HEK293 (cell line): Measurements from ENCODE around the gene GALNT9.

Source experiments
- BCL6B ChIP-seq: fragments of 450-650 bp; formaldehyde crosslinking; IDR thresholded peaks from 2 replicates; pipeline ENCODE4 v1.5.1; 2017; ENCODE audit warnings: missing biosample characterization, missing genetic modification characterization
- GLIS2 ChIP-seq: fragments of 450-650 bp; formaldehyde crosslinking; IDR thresholded peaks from 2 replicates; pipeline ENCODE4 v1.5.1; 2016; ENCODE audit warnings: missing biosample characterization, missing genetic modification characterization
- KLF7 ChIP-seq: fragments of 450-650 bp; formaldehyde crosslinking; IDR thresholded peaks from 2 replicates; pipeline ENCODE4 v1.5.1; 2016; ENCODE audit warnings: missing biosample characterization, missing genetic modification characterization, borderline replicate concordance
- TRIM28 ChIP-seq: IDR thresholded peaks from 2 replicates; pipeline ENCODE4 v1.6.1; 2011; ENCODE audit warnings: low read length, control low read depth, borderline replicate concordance
- YY2 ChIP-seq: fragments of 450-650 bp; formaldehyde crosslinking; IDR thresholded peaks from 2 replicates; pipeline ENCODE4 v1.5.1; 2016; ENCODE audit warnings: missing biosample characterization, missing genetic modification characterization
- ZBTB20 ChIP-seq: fragments of 450-650 bp; formaldehyde crosslinking; IDR thresholded peaks from 2 replicates; pipeline ENCODE4 v1.5.1; 2016; ENCODE audit warnings: missing biosample characterization, missing genetic modification characterization
- ZBTB26 ChIP-seq: fragments of 450-650 bp; formaldehyde crosslinking; optimal IDR thresholded peaks from 2 replicates; pipeline ENCODE3; 2016; ENCODE audit warnings: missing biosample characterization, mild to moderate bottlenecking, missing genetic modification characterization
- ZFP41 ChIP-seq: fragments of 450-650 bp; formaldehyde crosslinking; IDR thresholded peaks from 2 replicates; pipeline ENCODE4 v1.5.1; 2016; ENCODE audit warnings: missing biosample characterization, missing genetic modification characterization, borderline replicate concordance
- ZNF114 ChIP-seq: fragments of 450-650 bp; formaldehyde crosslinking; IDR thresholded peaks from 2 replicates; pipeline ENCODE4 v1.5.0; 2017; ENCODE audit warnings: missing biosample characterization, missing genetic modification characterization
- ZNF133 ChIP-seq: fragments of 450-650 bp; formaldehyde crosslinking; IDR thresholded peaks from 2 replicates; pipeline ENCODE4 v1.5.1; 2016; ENCODE audit warnings: missing biosample characterization, missing genetic modification characterization
- ZNF148 ChIP-seq: fragments of 450-650 bp; formaldehyde crosslinking; IDR thresholded peaks from 2 replicates; pipeline ENCODE4 v1.5.0; 2017; ENCODE audit warnings: missing biosample characterization, missing genetic modification characterization, borderline replicate concordance
- ZNF169 ChIP-seq: fragments of 450-650 bp; formaldehyde crosslinking; IDR thresholded peaks from 2 replicates; pipeline ENCODE4 v1.5.1; 2016; ENCODE audit warnings: missing biosample characterization, missing genetic modification characterization
- ZNF174 ChIP-seq: fragments of 450-650 bp; formaldehyde crosslinking; IDR thresholded peaks from 2 replicates; pipeline ENCODE4 v1.5.0; 2017; ENCODE audit warnings: missing biosample characterization, mild to moderate bottlenecking, missing genetic modification characterization
- ZNF266 ChIP-seq: fragments of 450-650 bp; formaldehyde crosslinking; IDR thresholded peaks from 2 replicates; pipeline ENCODE4 v1.5.1; 2016; ENCODE audit warnings: missing biosample characterization, missing genetic modification characterization, low read depth
- ZNF350 ChIP-seq: fragments of 450-650 bp; formaldehyde crosslinking; IDR thresholded peaks from 2 replicates; pipeline ENCODE4 v1.5.0; 2017; ENCODE audit warnings: missing biosample characterization, mild to moderate bottlenecking, missing genetic modification characterization
- ZNF366 ChIP-seq: fragments of 450-650 bp; formaldehyde crosslinking; conservative IDR thresholded peaks from 2 replicates; pipeline ENCODE4 v1.5.1; 2016; ENCODE audit warnings: missing biosample characterization, missing genetic modification characterization
- ZNF529 ChIP-seq: fragments of 450-650 bp; formaldehyde crosslinking; IDR thresholded peaks from 2 replicates; pipeline ENCODE4 v1.5.1; 2017; ENCODE audit warnings: missing genetic modification characterization, missing biosample characterization; ENCODE audit not compliant: insufficient replicate concordance
- ZNF558 ChIP-seq: fragments of 450-650 bp; formaldehyde crosslinking; IDR thresholded peaks from 2 replicates; pipeline ENCODE4 v1.5.1; 2016; ENCODE audit warnings: missing biosample characterization, missing genetic modification characterization
- ZNF580 ChIP-seq: fragments of 450-650 bp; formaldehyde crosslinking; IDR thresholded peaks from 2 replicates; pipeline ENCODE4 v1.5.1; 2016; ENCODE audit warnings: missing biosample characterization, missing genetic modification characterization
- ZNF585B ChIP-seq: fragments of 450-650 bp; formaldehyde crosslinking; IDR thresholded peaks from 2 replicates; pipeline ENCODE4 v1.5.1; 2016; ENCODE audit warnings: missing biosample characterization, missing genetic modification characterization
- ZNF596 ChIP-seq: fragments of 450-650 bp; IDR thresholded peaks from 2 replicates; pipeline ENCODE4 v1.5.0; 2018; ENCODE audit warnings: missing biosample characterization, mild to moderate bottlenecking, missing genetic modification characterization, moderate library complexity
- ZNF624 ChIP-seq: fragments of 450-650 bp; formaldehyde crosslinking; IDR thresholded peaks from 2 replicates; pipeline ENCODE4 v1.5.1; 2017; ENCODE audit warnings: missing biosample characterization, missing genetic modification characterization
- ZNF660 ChIP-seq: fragments of 450-650 bp; IDR thresholded peaks from 2 replicates; pipeline ENCODE4 v1.5.1; 2018; ENCODE audit warnings: missing biosample characterization, mild to moderate bottlenecking, missing genetic modification characterization
- ZNF670 ChIP-seq: fragments of 450-650 bp; formaldehyde crosslinking; IDR thresholded peaks from 2 replicates; pipeline ENCODE4 v1.5.1; 2016; ENCODE audit warnings: missing biosample characterization, missing genetic modification characterization, low read depth
- ZNF677 ChIP-seq: fragments of 450-650 bp; IDR thresholded peaks from 2 replicates; pipeline ENCODE4 v1.5.0; 2018; ENCODE audit warnings: missing biosample characterization, mild to moderate bottlenecking, missing genetic modification characterization, moderate library complexity
- ZNF747 ChIP-seq: fragments of 450-650 bp; formaldehyde crosslinking; IDR thresholded peaks from 2 replicates; pipeline ENCODE4 v1.5.1; 2016; ENCODE audit warnings: missing biosample characterization, missing genetic modification characterization
- ZNF791 ChIP-seq: fragments of 450-650 bp; formaldehyde crosslinking; IDR thresholded peaks from 2 replicates; pipeline ENCODE4 v1.5.1; 2016; ENCODE audit warnings: missing biosample characterization, missing genetic modification characterization
- ZNF843 ChIP-seq: fragments of 450-650 bp; formaldehyde crosslinking; IDR thresholded peaks from 2 replicates; pipeline ENCODE4 v1.5.1; 2016; ENCODE audit warnings: missing biosample characterization, missing genetic modification characterization
- TF ChIP-seq, protein P1 (sequence below): fragments of 450-650 bp; formaldehyde crosslinking; IDR thresholded peaks from 2 replicates; pipeline ENCODE4 v1.5.1; 2016; ENCODE audit warnings: missing biosample characterization, missing genetic modification characterization
- TF ChIP-seq, protein P2 (sequence below): fragments of 450-650 bp; formaldehyde crosslinking; IDR thresholded peaks from 2 replicates; pipeline ENCODE4 v1.5.1; 2016; ENCODE audit warnings: missing biosample characterization, missing genetic modification characterization

The GALNT9 gene

DNA sequence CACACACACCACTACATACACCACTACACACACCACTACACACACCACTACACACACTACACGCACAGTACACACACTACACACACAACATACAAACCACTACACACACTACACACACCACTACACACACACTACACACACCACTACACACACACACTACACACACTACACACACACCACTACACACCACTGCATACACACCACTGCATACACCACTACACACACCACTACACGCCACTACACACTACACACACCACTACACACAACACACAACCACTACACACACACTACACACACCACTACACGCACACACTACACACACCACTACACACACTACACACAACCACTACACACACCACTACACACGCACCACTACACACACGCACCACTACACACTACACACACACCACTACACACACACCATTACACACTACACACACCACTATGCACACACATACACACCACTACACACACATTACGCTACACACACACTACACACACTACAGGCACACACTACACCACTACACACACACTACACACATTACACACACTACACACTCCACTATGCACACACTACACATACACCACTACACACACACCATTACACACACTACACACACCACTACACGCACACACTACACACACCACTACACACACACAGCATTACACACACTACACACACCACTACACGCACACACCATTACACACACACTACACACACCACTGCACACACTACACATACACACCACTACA lies 172.6 kb downstream of the GALNT9 start (continued):
- TF ChIP-seq ZNF791 (no peak), ZNF529 (tag by site-specific recombination) (no peak), ZNF624 (tag by site-specific recombination) (no peak), ZNF148 (tag by site-specific recombination) (peak; percentile 84; the same call in 1 of the 2 replicates), ZNF670 (tag by site-specific recombination) (peak; percentile 73; the same call in 1 of the 2 replicates), ZNF114 (tag by site-specific recombination) (no peak), KLF7 (no peak), ZNF169 (tag by site-specific recombination) (no peak), ZBTB26 (tag by site-specific recombination) (no peak), ZNF266 (peak; percentile 2), ZNF843 (tag by site-specific recombination) (no peak), BCL6B (tag by site-specific recombination) (no peak), ZNF677 (tag by site-specific recombination) (no peak), ZNF350 (tag by site-specific recombination) (no peak), TRIM28 (no peak), ZNF660 (tag by site-specific recombination) (no peak), ZNF174 (no peak), ZNF558 (tag by site-specific recombination) (no peak), ZNF133 (tag by site-specific recombination) (no peak), ZBTB20 (tag by site-specific recombination) (no peak), ZNF596 (tag by site-specific recombination) (no peak), ZNF585B (no peak), GLIS2 (tag by site-specific recombination) (no peak), ZFP41 (tag by site-specific recombination) (no peak), YY2 (tag by site-specific recombination) (no peak), ZNF747 (tag by site-specific recombination) (no peak), ZNF366 (tag by site-specific recombination) (no peak), ZNF580 (no peak)
- TF ChIP-seq, protein P1, sequence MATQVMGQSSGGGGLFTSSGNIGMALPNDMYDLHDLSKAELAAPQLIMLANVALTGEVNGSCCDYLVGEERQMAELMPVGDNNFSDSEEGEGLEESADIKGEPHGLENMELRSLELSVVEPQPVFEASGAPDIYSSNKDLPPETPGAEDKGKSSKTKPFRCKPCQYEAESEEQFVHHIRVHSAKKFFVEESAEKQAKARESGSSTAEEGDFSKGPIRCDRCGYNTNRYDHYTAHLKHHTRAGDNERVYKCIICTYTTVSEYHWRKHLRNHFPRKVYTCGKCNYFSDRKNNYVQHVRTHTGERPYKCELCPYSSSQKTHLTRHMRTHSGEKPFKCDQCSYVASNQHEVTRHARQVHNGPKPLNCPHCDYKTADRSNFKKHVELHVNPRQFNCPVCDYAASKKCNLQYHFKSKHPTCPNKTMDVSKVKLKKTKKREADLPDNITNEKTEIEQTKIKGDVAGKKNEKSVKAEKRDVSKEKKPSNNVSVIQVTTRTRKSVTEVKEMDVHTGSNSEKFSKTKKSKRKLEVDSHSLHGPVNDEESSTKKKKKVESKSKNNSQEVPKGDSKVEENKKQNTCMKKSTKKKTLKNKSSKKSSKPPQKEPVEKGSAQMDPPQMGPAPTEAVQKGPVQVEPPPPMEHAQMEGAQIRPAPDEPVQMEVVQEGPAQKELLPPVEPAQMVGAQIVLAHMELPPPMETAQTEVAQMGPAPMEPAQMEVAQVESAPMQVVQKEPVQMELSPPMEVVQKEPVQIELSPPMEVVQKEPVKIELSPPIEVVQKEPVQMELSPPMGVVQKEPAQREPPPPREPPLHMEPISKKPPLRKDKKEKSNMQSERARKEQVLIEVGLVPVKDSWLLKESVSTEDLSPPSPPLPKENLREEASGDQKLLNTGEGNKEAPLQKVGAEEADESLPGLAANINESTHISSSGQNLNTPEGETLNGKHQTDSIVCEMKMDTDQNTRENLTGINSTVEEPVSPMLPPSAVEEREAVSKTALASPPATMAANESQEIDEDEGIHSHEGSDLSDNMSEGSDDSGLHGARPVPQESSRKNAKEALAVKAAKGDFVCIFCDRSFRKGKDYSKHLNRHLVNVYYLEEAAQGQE: no peak
- TF ChIP-seq, protein P2, sequence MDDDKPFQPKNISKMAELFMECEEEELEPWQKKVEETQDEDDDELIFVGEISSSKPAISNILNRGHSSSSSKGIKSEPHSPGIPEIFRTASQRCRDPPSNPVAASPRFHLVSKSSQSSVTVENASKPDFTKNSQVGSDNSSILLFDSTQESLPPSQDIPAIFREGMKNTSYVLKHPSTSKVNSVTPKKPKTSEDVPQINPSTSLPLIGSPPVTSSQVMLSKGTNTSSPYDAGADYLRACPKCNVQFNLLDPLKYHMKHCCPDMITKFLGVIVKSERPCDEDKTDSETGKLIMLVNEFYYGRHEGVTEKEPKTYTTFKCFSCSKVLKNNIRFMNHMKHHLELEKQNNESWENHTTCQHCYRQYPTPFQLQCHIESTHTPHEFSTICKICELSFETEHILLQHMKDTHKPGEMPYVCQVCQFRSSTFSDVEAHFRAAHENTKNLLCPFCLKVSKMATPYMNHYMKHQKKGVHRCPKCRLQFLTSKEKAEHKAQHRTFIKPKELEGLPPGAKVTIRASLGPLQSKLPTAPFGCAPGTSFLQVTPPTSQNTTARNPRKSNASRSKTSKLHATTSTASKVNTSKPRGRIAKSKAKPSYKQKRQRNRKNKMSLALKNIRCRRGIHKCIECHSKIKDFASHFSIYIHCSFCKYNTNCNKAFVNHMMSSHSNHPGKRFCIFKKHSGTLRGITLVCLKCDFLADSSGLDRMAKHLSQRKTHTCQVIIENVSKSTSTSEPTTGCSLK (tag by site-specific recombination): no peak
